ENCODE data around the gene RBM47.
"Not testable (repeated sequence)": the region's sequence is repeated elsewhere in the genome, so short reads cannot be mapped to it uniquely, and the experiment has no call there.

RBM47 gene

DNA sequence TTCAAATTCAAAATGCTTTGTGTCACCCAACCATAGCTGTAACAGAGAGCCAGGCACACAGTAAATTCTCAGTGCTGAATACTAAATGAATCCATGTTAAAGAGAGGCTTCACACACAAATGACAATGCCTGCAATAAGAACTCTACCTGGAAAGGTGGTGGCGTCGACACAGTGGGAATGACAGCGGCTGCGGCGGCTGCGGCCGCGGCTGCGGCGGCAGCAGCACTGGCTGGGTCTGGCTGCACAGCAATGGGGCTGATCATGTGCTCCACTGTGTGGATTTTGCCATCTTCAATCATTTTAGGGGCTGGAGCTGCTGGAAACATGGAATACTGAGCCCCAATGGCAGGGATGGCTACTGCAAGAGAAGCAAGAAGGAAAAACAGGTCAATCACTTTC, 197.2 kb downstream of the RBM47 start:
- no peak overlapping the region for H3K4me3 Mint-ChIP-seq
- H3K4me1 Mint-ChIP-seq (ENCODE audit: low read depth) = peaks cover 29% of the 10 kb centered on the region
- H3K9me3 Mint-ChIP-seq = no peaks in the 10 kb centered on the region
- H3K36me3 Mint-ChIP-seq (ENCODE audit: low read depth) = no peaks in the 10 kb centered on the region
- H3K27ac Mint-ChIP-seq = peak overlapping the region; percentile 40
- no peaks in the 10 kb centered on the region for H3K27me3 Mint-ChIP-seq

DNA sequence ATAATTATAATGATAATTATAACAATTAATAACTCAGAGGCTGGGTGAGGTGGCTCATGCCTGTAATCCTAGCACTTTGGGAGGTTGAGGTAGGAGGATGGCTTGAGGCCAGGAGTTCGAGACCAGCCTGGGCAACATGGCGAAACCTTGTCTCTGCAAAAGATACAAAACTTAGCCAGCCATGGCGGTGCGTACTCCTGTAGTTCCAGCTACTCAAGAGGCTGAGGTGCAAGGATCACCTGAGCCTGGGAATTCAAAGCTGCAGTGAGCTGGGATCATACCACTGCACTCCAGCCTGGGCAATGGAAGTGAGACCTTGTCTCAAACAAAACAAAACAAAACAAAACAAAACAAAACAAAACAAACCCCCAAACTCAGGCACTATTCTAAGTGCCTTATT, 201.8 kb downstream of the RBM47 start:
- H3K27me3 Mint-ChIP-seq; H3K9me3 Mint-ChIP-seq; H3K36me3 Mint-ChIP-seq (ENCODE audit: low read depth): not testable (repeated sequence)

DNA sequence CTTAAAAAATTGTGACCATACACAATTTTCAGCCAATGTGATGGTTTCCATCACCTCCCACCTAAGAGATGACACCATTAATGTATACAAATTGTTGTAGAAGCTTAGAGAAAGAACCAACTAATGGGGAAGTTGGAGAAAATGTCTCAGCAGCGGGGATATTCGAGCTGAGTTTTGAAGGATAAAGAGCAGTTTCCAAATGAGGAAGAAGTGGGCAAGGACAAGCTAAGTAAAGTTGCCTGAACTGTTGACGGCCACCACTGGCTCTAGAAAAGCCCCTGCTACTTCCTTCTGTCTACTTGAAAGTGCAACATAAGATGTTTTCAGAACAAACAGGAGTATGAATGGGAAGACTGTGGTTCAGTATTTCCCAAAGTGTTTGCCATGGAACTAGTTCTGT, 202.5 kb downstream of the RBM47 start:
- H3K36me3 Mint-ChIP-seq (ENCODE audit: low read depth) = no peaks in the 10 kb centered on the region
- no peaks in the 10 kb centered on the region for H3K9me3 Mint-ChIP-seq
- no peak overlapping the region for H3K4me3 Mint-ChIP-seq
- peak overlapping the region; percentile 8 for H3K27ac Mint-ChIP-seq
- H3K4me1 Mint-ChIP-seq (ENCODE audit: low read depth) = peaks cover 4% of the 10 kb centered on the region
- H3K27me3 Mint-ChIP-seq = no peaks in the 10 kb centered on the region

More for the DNA sequence above, 201.8 kb downstream of the RBM47 start:
- not testable (repeated sequence) for H3K4me1 Mint-ChIP-seq (ENCODE audit: low read depth); H3K27ac Mint-ChIP-seq; H3K4me3 Mint-ChIP-seq

DNA sequence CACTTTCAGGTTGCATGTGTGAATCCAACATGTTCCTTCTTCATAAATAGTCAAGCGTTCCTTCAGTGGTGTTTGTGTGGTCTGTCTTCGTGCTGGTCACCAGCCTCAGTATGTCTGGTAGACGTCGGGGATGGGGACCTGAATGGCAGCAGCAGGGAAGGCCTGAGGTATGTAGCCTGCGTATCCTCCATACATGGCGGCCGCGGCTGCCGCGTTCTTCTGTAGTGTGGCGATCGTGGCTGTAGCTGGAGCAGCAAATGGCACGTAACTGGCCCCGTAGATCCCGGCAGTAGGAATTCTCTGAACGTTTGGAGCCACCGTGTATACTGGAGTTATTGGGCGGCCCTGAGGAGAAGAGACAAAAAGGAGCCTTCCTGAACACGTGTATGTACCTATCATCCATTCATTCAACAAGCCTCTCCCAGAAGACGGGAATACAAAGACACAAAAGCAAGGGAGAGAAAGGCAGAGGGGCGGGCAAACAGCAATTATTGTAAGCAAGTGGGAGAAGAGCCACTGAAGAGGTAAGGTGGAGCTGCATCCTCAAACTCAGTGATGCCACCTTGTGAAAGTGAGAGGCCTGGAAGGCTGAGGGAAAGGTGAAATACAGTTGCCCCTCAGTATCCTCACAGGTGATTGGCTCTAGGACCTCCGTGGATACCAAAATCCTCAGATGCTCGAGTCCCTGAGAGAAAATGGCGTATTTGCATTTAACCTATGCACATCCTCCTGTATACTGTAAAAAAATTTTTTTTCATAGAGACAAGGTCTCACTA, 203.7 kb downstream of the RBM47 start:
- Mint-ChIP-seq H3K4me1 (ENCODE audit: low read depth) (peaks cover 4% of the 10 kb centered on the region), H3K36me3 (ENCODE audit: low read depth) (no peaks in the 10 kb centered on the region), H3K27me3 (no peaks in the 10 kb centered on the region), H3K9me3 (no peaks in the 10 kb centered on the region), H3K4me3 (no peak overlapping the region), H3K27ac (no peak overlapping the region)

DNA sequence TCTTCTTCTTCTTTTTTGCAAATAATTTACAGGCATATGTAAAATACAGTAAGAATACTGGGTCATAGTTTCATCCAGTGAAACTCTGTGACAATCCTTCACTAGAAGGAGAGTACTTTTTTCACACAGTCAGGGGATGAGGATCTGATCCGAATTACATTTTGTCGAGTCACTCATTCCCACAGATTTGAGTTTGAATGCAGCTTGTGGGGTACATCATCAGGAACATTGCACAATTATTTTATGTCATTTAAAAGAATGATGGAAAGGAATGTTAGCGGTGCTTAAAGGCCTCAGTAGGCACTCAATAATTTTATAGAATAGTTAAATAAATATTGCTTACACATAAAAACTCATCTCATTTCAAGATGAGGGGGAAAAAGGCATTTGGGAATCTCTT, 205.9 kb downstream of the RBM47 start:
- peaks cover 4% of the 10 kb centered on the region for H3K4me1 Mint-ChIP-seq (ENCODE audit: low read depth)
- H3K36me3 Mint-ChIP-seq (ENCODE audit: low read depth) = no peaks in the 10 kb centered on the region
- no peaks in the 10 kb centered on the region for H3K27me3 Mint-ChIP-seq
- peaks cover under 1% of the 10 kb centered on the region for H3K9me3 Mint-ChIP-seq
- H3K4me3 Mint-ChIP-seq = no peak overlapping the region
- no peak overlapping the region for H3K27ac Mint-ChIP-seq

DNA sequence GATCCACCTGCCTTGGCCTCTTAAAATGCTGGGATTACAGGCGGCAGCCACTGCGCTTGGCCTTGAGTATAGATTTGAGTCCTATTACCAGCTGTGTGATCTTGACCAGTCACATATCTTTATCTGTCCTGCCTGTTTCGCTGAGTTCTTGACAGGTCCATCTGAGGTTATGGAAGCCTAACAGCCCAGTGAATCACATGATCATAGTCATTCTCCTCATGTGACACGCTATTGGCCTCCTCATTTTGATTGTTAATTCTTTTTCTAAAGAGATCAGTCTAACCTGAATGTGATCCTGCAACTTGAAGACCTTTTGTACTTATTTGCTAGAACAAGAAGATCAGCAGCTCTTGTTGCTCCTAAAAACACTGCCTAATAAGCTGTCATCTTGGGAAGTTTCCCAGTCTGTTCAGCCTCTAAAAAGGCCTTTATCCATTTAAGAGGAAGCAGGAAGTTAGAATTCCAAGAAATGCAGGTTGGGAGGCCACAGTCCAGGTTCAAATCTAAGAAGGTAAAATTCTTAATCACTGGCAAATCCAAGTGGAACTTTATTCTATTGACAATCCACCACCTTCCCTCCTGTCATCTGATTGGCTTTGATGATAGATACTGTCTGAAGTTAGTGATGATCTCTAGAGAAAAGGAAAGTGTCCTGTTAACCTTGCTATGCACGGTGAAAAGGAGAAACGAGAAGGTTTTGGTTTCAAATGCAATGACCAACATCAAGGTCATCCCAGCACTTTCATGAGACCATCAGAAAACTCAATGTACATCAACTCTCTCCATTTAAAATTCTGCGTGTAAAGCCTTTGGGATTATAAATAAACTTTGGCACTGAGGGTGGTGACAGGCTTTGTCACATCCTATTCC, 207.6 kb downstream of the RBM47 start:
- Mint-ChIP-seq H3K27ac (no peak overlapping the region), H3K36me3 (ENCODE audit: low read depth) (no peaks in the 10 kb centered on the region), H3K4me1 (ENCODE audit: low read depth) (no peaks in the 10 kb centered on the region), H3K9me3 (peaks cover 10% of the 10 kb centered on the region), H3K27me3 (no peaks in the 10 kb centered on the region), H3K4me3 (no peak overlapping the region)

DNA sequence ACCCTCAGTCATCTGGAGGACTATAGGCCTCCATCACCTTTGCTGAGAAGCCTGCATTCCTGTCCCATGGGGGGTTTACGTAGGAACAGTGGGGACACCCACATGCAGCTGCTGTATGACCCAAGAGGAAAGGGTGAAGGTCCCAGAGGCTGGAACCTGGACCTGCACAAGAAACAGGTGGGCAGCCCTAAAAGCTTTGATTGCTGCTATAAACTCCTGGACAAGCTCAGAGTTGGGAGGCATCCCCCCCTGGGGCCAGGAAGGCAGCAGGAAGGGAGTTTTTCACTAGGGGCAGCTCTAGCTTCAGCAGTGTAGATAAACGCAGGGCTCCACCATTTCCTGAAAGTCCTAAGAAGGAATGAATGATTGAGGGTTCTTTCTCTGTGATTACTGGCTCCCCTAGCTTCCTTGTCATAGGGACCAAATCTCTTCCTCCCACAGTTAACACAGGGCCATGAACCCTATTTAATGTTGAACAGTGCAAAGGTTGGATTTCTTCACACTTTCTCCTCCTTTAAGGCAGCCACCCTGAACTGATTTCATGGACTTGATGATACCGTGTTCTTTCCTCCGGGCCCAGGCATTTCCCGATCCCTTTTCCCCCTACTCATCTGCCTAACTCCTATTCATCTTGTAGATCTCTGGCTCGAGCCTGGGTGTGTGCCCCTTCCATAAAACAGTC, 210.3 kb downstream of the RBM47 start:
- Mint-ChIP-seq H3K4me1 (ENCODE audit: low read depth) (no peaks in the 10 kb centered on the region), H3K27me3 (no peaks in the 10 kb centered on the region), H3K4me3 (no peak overlapping the region), H3K36me3 (ENCODE audit: low read depth) (no peaks in the 10 kb centered on the region), H3K27ac (no peak overlapping the region), H3K9me3 (peaks cover 10% of the 10 kb centered on the region)

DNA sequence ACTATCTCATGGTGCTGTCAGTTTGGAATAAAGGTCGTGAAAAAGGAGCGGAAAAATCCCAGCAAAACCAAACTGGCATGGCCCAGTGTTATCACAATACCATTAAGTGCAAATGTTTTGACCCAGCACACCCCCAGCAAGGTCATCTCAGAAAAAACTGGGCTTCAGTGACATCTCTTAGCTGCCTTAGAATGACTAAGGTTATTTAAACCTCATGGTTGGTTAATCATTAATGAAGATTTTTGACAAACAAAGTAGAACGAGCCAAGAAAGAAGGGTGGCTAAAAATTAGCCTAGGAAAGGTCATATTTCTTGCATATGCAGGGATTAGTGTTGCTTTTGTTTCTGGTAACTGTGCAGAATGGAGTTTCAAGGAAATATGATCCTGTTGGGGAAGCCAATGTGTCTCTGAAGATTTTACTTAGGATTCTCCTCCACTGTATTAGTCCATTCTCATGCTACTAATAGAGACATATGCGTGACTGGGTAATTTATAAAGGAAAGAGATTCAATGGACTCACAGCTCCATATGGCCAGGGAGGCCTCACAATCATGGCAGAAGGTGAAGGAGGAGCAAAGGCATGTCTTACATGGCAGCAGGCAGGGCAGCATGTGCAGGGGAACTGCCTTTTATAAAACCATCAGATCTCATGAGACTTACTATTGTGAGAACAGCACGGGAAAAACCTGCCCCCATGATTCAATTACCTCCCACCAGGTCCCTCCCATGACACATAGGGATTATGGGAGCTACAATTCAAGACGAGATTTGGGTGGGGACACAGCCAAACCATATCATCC, 211.0 kb downstream of the RBM47 start:
- Mint-ChIP-seq H3K36me3 (ENCODE audit: low read depth) (no peaks in the 10 kb centered on the region), H3K4me1 (ENCODE audit: low read depth) (no peaks in the 10 kb centered on the region), H3K27ac (no peak overlapping the region)

DNA sequence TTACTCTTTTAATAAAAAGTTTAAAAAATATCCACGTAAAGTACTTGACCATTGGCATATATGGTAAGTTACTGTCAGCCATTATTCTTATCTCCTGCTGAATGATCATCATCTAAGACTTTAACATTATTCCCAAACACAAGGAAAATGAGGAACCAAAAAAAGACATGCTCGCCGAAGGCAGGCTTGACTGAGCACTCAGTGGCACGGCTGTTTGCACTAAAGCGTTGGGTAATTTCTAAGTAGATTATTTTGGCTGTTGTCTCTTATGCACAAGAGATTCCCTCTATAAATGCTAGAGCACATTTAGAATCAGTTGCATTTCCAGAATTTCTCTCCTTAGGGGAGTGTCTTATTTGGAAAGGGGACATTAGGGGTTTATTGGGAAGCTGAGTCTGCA, 211.7 kb downstream of the RBM47 start:
- Mint-ChIP-seq H3K4me3 (no peak overlapping the region), H3K9me3 (peaks cover 10% of the 10 kb centered on the region), H3K27ac (no peak overlapping the region), H3K36me3 (ENCODE audit: low read depth) (no peaks in the 10 kb centered on the region), H3K4me1 (ENCODE audit: low read depth) (no peaks in the 10 kb centered on the region), H3K27me3 (no peaks in the 10 kb centered on the region)

More for the DNA sequence above, 211.0 kb downstream of the RBM47 start:
- Mint-ChIP-seq H3K27me3 (no peaks in the 10 kb centered on the region), H3K4me3 (no peak overlapping the region), H3K9me3 (peaks cover 10% of the 10 kb centered on the region)

DNA sequence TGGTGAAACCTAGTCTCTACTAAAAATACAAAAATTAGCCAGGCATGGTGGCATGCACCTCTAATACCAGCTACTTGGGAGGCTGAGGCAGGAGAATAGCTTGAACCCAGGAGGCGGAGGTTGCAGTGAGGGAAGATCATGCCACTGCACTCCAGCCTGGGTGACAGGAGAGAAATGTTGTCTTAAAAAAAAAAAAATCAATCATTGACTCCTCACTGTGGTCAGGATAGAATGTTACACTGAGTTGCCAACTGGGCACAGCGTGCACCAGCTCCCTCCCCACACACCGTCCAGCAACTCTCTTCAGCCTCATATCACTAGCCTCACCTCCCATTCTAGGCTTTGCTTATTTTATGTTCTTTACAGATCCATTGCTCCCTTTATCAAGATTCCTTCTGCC, 215.0 kb downstream of the RBM47 start:
- Mint-ChIP-seq H3K4me3 (no peak overlapping the region), H3K36me3 (ENCODE audit: low read depth) (no peaks in the 10 kb centered on the region), H3K27me3 (no peaks in the 10 kb centered on the region)

DNA sequence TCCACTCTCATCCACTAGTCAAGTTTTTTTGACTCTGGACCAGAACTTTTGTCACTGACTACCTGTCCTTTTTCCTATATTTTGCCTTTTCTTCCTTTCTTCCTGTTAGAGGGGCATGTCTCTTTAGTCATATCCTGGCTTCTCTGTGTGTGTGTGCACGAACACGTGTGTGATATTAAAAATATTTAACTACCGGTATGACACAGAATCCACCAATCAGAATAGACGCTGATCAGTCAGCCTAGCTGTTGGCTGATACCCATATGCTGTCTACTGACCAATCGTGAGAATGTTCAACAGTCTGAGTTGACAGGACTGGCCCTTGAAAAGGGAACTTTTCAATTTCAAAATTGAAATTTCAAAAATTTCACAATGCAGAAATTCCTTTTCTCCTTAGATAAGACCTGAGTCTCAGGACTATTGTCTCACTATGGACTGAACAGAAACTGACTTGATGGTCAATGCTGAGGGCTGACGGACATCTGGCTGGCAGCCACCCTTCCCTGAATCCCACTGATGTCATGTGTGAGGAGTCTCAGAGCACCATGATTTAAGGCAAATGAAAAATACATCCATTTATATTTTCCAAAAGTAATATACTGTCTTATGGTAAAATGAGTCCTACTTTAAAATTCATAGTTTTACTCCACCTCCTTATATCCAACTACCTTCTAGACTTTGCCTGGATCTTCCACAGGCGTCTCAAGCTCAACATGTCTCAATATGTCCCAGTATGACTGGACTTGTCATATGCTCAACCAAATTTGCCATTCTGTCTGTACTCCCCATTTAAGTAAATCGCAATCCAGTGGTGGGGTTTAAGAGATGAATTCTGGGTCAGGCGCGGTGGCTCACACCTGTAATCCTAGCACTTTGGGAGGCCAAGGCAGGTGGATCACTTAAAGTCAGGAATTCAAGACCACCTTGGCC, 216.5 kb downstream of the RBM47 start:
- Mint-ChIP-seq H3K27me3 (no peaks in the 10 kb centered on the region), H3K36me3 (ENCODE audit: low read depth) (no peaks in the 10 kb centered on the region), H3K9me3 (peaks cover 3% of the 10 kb centered on the region), H3K4me3 (no peak overlapping the region), H3K4me1 (ENCODE audit: low read depth) (peaks cover 6% of the 10 kb centered on the region), H3K27ac (no peak overlapping the region)

More for the DNA sequence above, 215.0 kb downstream of the RBM47 start:
- H3K4me1 Mint-ChIP-seq (ENCODE audit: low read depth) = peaks cover 5% of the 10 kb centered on the region
- H3K27ac Mint-ChIP-seq = no peak overlapping the region
- H3K9me3 Mint-ChIP-seq = peaks cover 10% of the 10 kb centered on the region

DNA sequence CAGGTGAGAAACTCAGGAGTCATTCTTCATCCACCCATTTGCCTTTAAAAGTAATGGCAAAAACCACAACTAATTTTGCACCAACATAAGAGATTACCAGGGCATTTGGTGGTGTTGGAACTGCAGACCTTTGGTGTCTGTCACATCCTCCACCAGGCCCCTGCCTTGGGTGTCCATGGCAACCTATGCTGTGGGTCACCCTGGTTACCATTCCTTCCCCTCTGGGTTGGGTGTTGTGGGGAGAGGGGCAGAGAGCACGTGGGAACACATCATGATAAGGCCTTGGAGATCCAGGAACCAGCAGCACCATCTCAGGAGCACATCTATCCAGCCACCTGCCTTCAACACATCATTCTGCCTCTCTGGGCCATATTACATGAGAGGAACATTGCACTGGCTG, 217.3 kb downstream of the RBM47 start:
- no peaks in the 10 kb centered on the region for H3K27me3 Mint-ChIP-seq
- peaks cover 4% of the 10 kb centered on the region for H3K36me3 Mint-ChIP-seq (ENCODE audit: low read depth)
- no peak overlapping the region for H3K27ac Mint-ChIP-seq
- H3K4me1 Mint-ChIP-seq (ENCODE audit: low read depth) = peaks cover 6% of the 10 kb centered on the region
- H3K4me3 Mint-ChIP-seq = no peak overlapping the region
- H3K9me3 Mint-ChIP-seq = peaks cover 5% of the 10 kb centered on the region

DNA sequence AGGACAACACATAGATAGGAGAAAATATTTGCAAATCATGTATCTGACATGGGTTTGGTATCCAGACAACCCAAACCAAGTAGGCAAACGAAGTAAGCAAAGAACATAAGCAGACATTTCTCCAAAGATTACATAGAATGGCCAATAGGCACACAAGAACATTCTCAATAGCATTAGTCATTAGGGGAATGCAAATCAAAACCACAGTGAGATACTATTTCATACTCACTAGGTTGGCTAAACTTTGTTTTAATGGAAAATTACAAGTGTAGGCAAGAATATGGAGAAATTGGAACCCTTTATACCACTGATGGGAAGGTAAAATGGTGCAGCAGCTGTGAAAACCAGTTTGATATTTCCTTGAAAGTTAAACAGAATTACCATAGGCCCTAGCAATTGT, 219.8 kb downstream of the RBM47 start:
- Mint-ChIP-seq H3K9me3 (peaks cover 10% of the 10 kb centered on the region), H3K4me3 (no peak overlapping the region), H3K36me3 (ENCODE audit: low read depth) (peaks cover 8% of the 10 kb centered on the region), H3K27me3 (no peaks in the 10 kb centered on the region), H3K4me1 (ENCODE audit: low read depth) (peaks cover 6% of the 10 kb centered on the region), H3K27ac (no peak overlapping the region)

DNA sequence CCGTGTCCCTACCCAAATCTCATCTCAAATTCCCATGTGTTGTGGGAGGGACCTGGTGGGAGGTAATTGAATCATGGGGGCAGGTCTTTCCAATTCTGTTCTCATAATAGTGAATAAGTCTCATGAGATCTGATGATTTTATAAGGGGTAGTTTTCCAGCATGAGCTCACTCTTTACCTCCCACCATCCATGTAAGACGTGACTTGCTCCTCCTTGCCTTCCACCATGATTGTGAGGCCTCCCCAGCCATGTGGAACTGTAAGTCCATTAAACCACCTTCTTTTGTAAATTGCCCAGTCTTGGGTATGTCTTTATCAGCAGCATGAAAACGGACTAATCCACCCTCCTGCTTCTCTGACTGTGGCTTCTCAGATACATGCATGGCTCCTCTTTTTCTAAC, 222.2 kb downstream of the RBM47 start:
- not testable (repeated sequence) for H3K27me3 Mint-ChIP-seq; H3K4me1 Mint-ChIP-seq (ENCODE audit: low read depth); H3K36me3 Mint-ChIP-seq (ENCODE audit: low read depth); H3K27ac Mint-ChIP-seq; H3K9me3 Mint-ChIP-seq; H3K4me3 Mint-ChIP-seq
